ENCODE results near the gene ANKRD63. TPM values are rescaled to one million over a fixed set of nuclear protein-coding genes. Genes with fewer than 3 reads are reported as not detected.

Gene ANKRD63
- total RNA-seq, 1 donor from 2014 or later, result not detected

GRCh38 chr15:40329804-40330203 is 46.9 kb upstream of the ANKRD63 start:
- Histone ChIP-seq H3K27me3 (ENCODE audit: control insufficient read depth, insufficient read depth, low read length) (no peaks in the 10 kb centered on the region), H3K36me3 (ENCODE audit: control insufficient read depth, insufficient read depth, low read length) (no peaks in the 10 kb centered on the region), H3K4me3 (ENCODE audit: low read depth, low read length) (no peak overlapping the region)
- DNase-seq (ENCODE audit: low read depth), result no peak
- TF ChIP-seq CTCF (IDR thresholded peaks at IDR 0.05; ENCODE audit: insufficient read depth, low read length, poor library complexity, severe bottlenecking), result no peak

- Histone ChIP-seq H3K36me3 (ENCODE audit: control insufficient read depth, insufficient read depth, low read length) (no peaks in the 10 kb centered on the region), H3K27me3 (ENCODE audit: control insufficient read depth, insufficient read depth, low read length) (no peaks in the 10 kb centered on the region), H3K4me3 (ENCODE audit: low read depth, low read length) (no peak overlapping the region)
- DNase-seq (ENCODE audit: low read depth), result no peak
- TF ChIP-seq CTCF (IDR thresholded peaks at IDR 0.05; ENCODE audit: insufficient read depth, low read length, poor library complexity, severe bottlenecking), result no peak
Observed at GRCh38 chr15:40328751-40329150, 45.9 kb upstream of the ANKRD63 start.

- no peak for DNase-seq (ENCODE audit: low read depth)
- no peak overlapping the region for H3K4me3 ChIP-seq (ENCODE audit: low read depth, low read length)
- H3K36me3 ChIP-seq (ENCODE audit: control insufficient read depth, insufficient read depth, low read length), result no peaks in the 10 kb centered on the region
- TF ChIP-seq CTCF (IDR thresholded peaks at IDR 0.05; ENCODE audit: insufficient read depth, low read length, poor library complexity, severe bottlenecking), result no peak
- no peaks in the 10 kb centered on the region for H3K27me3 ChIP-seq (ENCODE audit: control insufficient read depth, insufficient read depth, low read length)
Observed at GRCh38 chr15:40328176-40328575, 45.3 kb upstream of the ANKRD63 start.

- no peak for DNase-seq (ENCODE audit: low read depth)
- Histone ChIP-seq H3K36me3 (ENCODE audit: control insufficient read depth, insufficient read depth, low read length) (no peaks in the 10 kb centered on the region), H3K4me3 (ENCODE audit: low read depth, low read length) (no peak overlapping the region), H3K27me3 (ENCODE audit: control insufficient read depth, insufficient read depth, low read length) (no peaks in the 10 kb centered on the region)
- TF ChIP-seq CTCF (IDR thresholded peaks at IDR 0.05; ENCODE audit: insufficient read depth, low read length, poor library complexity, severe bottlenecking), result no peak
Observed at GRCh38 chr15:40327457-40327856, 44.6 kb upstream of the ANKRD63 start.

- TF ChIP-seq CTCF (IDR thresholded peaks at IDR 0.05; ENCODE audit: insufficient read depth, low read length, poor library complexity, severe bottlenecking), result no peak
- no peak overlapping the region for H3K4me3 ChIP-seq (ENCODE audit: low read depth, low read length)
- DNase-seq (ENCODE audit: low read depth), result no peak
- no peaks in the 10 kb centered on the region for H3K27me3 ChIP-seq (ENCODE audit: control insufficient read depth, insufficient read depth, low read length)
- H3K36me3 ChIP-seq (ENCODE audit: control insufficient read depth, insufficient read depth, low read length), result no peaks in the 10 kb centered on the region
Observed at GRCh38 chr15:40325700-40326099, 42.8 kb upstream of the ANKRD63 start.

GRCh38 chr15:40325188-40325587 is 42.3 kb upstream of the ANKRD63 start:
- no peak for TF ChIP-seq CTCF (IDR thresholded peaks at IDR 0.05; ENCODE audit: insufficient read depth, low read length, poor library complexity, severe bottlenecking)
- DNase-seq (ENCODE audit: low read depth), result no peak
- Histone ChIP-seq H3K4me3 (ENCODE audit: low read depth, low read length) (no peak overlapping the region), H3K36me3 (ENCODE audit: control insufficient read depth, insufficient read depth, low read length) (no peaks in the 10 kb centered on the region), H3K27me3 (ENCODE audit: control insufficient read depth, insufficient read depth, low read length) (no peaks in the 10 kb centered on the region)

Measured in kidney epithelial cell (primary cell).